Measurements from ENCODE around the gene RPS2. TPM values are rescaled to one million over a fixed set of nuclear protein-coding genes. Genes with fewer than 3 reads are reported as not detected.
"Not testable (repeated sequence)": the region's sequence is repeated elsewhere in the genome, so short reads cannot be mapped to it uniquely, and the experiment has no call there.

The RPS2 gene
- polyA plus RNA-seq, 1 donor, result 3,022 TPM

- whole genome bisulfite sequencing (ENCODE audit: insufficient coverage, low lambda C conversion rate), result no CpG with 5 or more reads among the region's 44 CpGs
- peaks cover 32% of the 10 kb centered on the region for H3K4me1 ChIP-seq (ENCODE audit: control insufficient read depth, insufficient read depth, low read length)
- H3K36me3 ChIP-seq (ENCODE audit: control insufficient read depth, insufficient read depth, low read length), result peaks cover 25% of the 10 kb centered on the region
- peak overlapping the region; percentile 87 for H3K4me3 ChIP-seq (ENCODE audit: low read length)
- H3K9me3 ChIP-seq (ENCODE audit: control insufficient read depth, low read depth, low read length), result no peaks in the 10 kb centered on the region
- peaks cover 2% of the 10 kb centered on the region for H3K27me3 ChIP-seq (ENCODE audit: control insufficient read depth, insufficient read depth, low read length)
- DNase-seq, result peak in 1 of 2 donors; percentile 43
- peak overlapping the region; percentile 61 for H3K27ac ChIP-seq (ENCODE audit: low read length)
Observed at GRCh38 chr16:1963806-1964505, 670 bp downstream of the RPS2 start.

- not testable (repeated sequence) for H3K27ac ChIP-seq (ENCODE audit: low read length); DNase-seq; H3K9me3 ChIP-seq (ENCODE audit: control insufficient read depth, low read depth, low read length); H3K27me3 ChIP-seq (ENCODE audit: control insufficient read depth, insufficient read depth, low read length)
- H3K36me3 ChIP-seq (ENCODE audit: control insufficient read depth, insufficient read depth, low read length), result peaks cover 25% of the 10 kb centered on the region
- H3K4me3 ChIP-seq (ENCODE audit: low read length), result peak overlapping the region; percentile 87
- no CpG with 5 or more reads among the region's 37 CpGs for WGBS (ENCODE audit: insufficient coverage, low lambda C conversion rate)
- peaks cover 35% of the 10 kb centered on the region for H3K4me1 ChIP-seq (ENCODE audit: control insufficient read depth, insufficient read depth, low read length)
Observed at GRCh38 chr16:1962161-1963153, 2.2 kb downstream of the RPS2 start.

GRCh38 chr16:1961651-1962067, 3.0 kb downstream of the RPS2 start:
- peaks cover 6% of the 10 kb centered on the region for H3K27me3 ChIP-seq (ENCODE audit: control insufficient read depth, insufficient read depth, low read length)
- H3K9me3 ChIP-seq (ENCODE audit: control insufficient read depth, low read depth, low read length), result peaks cover 3% of the 10 kb centered on the region
- H3K4me3 ChIP-seq (ENCODE audit: low read length), result no peak overlapping the region
- no peak for DNase-seq
- no peak overlapping the region for H3K27ac ChIP-seq (ENCODE audit: low read length)
- peaks cover 35% of the 10 kb centered on the region for H3K4me1 ChIP-seq (ENCODE audit: control insufficient read depth, insufficient read depth, low read length)
- no CpG with 5 or more reads among the region's 6 CpGs for WGBS (ENCODE audit: insufficient coverage, low lambda C conversion rate)
- H3K36me3 ChIP-seq (ENCODE audit: control insufficient read depth, insufficient read depth, low read length), result peaks cover 25% of the 10 kb centered on the region

GRCh38 chr16:1960665-1961630, 3.7 kb downstream of the RPS2 start:
- peak overlapping the region; percentile 100 for H3K4me3 ChIP-seq (ENCODE audit: low read length)
- peaks cover 25% of the 10 kb centered on the region for H3K36me3 ChIP-seq (ENCODE audit: control insufficient read depth, insufficient read depth, low read length)
- no CpG with 5 or more reads among the region's 20 CpGs for WGBS (ENCODE audit: insufficient coverage, low lambda C conversion rate)
- H3K27ac ChIP-seq (ENCODE audit: low read length), result no peak overlapping the region
- H3K27me3 ChIP-seq (ENCODE audit: control insufficient read depth, insufficient read depth, low read length), result peaks cover 6% of the 10 kb centered on the region
- H3K9me3 ChIP-seq (ENCODE audit: control insufficient read depth, low read depth, low read length), result peaks cover 3% of the 10 kb centered on the region
- peaks cover 33% of the 10 kb centered on the region for H3K4me1 ChIP-seq (ENCODE audit: control insufficient read depth, insufficient read depth, low read length)
- DNase-seq, result no peak

- no CpG with 5 or more reads among the region's 79 CpGs for WGBS (ENCODE audit: insufficient coverage, low lambda C conversion rate)
- Histone ChIP-seq H3K27ac (ENCODE audit: low read length) (peak within 1 kb of the TSS; percentile 64), H3K4me1 (ENCODE audit: control insufficient read depth, insufficient read depth, low read length) (peaks cover 28% of the 10 kb centered on the region), H3K9me3 (ENCODE audit: control insufficient read depth, low read depth, low read length) (peaks cover 3% of the 10 kb centered on the region), H3K36me3 (ENCODE audit: control insufficient read depth, insufficient read depth, low read length) (peaks cover 25% of the 10 kb centered on the region), H3K27me3 (ENCODE audit: control insufficient read depth, insufficient read depth, low read length) (peaks cover 6% of the 10 kb centered on the region), H3K4me3 (ENCODE audit: low read length) (peak within 1 kb of the TSS; percentile 100)
- DNase-seq, result peak; percentile 89 to 92
Observed at GRCh38 chr16:1959269-1960039, 5.2 kb downstream of the RPS2 start, which contains the start of gene NDUFB10. TSS of gene NDUFB10 (plus strand) at chr16:1959538. CDS start at chr16:1959625, 87 bp downstream.

GRCh38 chr16:1958715-1959268, 5.8 kb downstream of the RPS2 start:
- DNase-seq, result no peak
- no peak overlapping the region for H3K27ac ChIP-seq (ENCODE audit: low read length)
- H3K9me3 ChIP-seq (ENCODE audit: control insufficient read depth, low read depth, low read length), result peaks cover 3% of the 10 kb centered on the region
- 17% methylated on average over 3 of the region's 14 CpGs for WGBS (ENCODE audit: insufficient coverage, low lambda C conversion rate)
- peaks cover 28% of the 10 kb centered on the region for H3K4me1 ChIP-seq (ENCODE audit: control insufficient read depth, insufficient read depth, low read length)
- H3K36me3 ChIP-seq (ENCODE audit: control insufficient read depth, insufficient read depth, low read length), result peaks cover 25% of the 10 kb centered on the region
- H3K4me3 ChIP-seq (ENCODE audit: low read length), result no peak overlapping the region
- peaks cover 6% of the 10 kb centered on the region for H3K27me3 ChIP-seq (ENCODE audit: control insufficient read depth, insufficient read depth, low read length)

GRCh38 chr16:1958143-1958491, 6.5 kb downstream of the RPS2 start:
- no CpG with 5 or more reads among the region's 30 CpGs for WGBS (ENCODE audit: insufficient coverage, low lambda C conversion rate)
- peaks cover 28% of the 10 kb centered on the region for H3K4me1 ChIP-seq (ENCODE audit: control insufficient read depth, insufficient read depth, low read length)
- not testable (repeated sequence) for DNase-seq

GRCh38 chr16:1957434-1958142, 7.0 kb downstream of the RPS2 start:
- H3K27ac ChIP-seq (ENCODE audit: low read length); H3K27me3 ChIP-seq (ENCODE audit: control insufficient read depth, insufficient read depth, low read length); H3K4me3 ChIP-seq (ENCODE audit: low read length); H3K9me3 ChIP-seq (ENCODE audit: control insufficient read depth, low read depth, low read length); DNase-seq: not testable (repeated sequence)
- WGBS (ENCODE audit: insufficient coverage, low lambda C conversion rate), result no CpG with 5 or more reads among the region's 22 CpGs
- peaks cover 19% of the 10 kb centered on the region for H3K36me3 ChIP-seq (ENCODE audit: control insufficient read depth, insufficient read depth, low read length)
- peaks cover 23% of the 10 kb centered on the region for H3K4me1 ChIP-seq (ENCODE audit: control insufficient read depth, insufficient read depth, low read length)

More at GRCh38 chr16:1958143-1958491, 6.5 kb downstream of the RPS2 start:
- not testable (repeated sequence) for H3K9me3 ChIP-seq (ENCODE audit: control insufficient read depth, low read depth, low read length); H3K4me3 ChIP-seq (ENCODE audit: low read length); H3K27me3 ChIP-seq (ENCODE audit: control insufficient read depth, insufficient read depth, low read length); H3K27ac ChIP-seq (ENCODE audit: low read length)
- H3K36me3 ChIP-seq (ENCODE audit: control insufficient read depth, insufficient read depth, low read length), result peaks cover 24% of the 10 kb centered on the region

- H3K27ac ChIP-seq (ENCODE audit: low read length), result no peak overlapping the region
Observed at GRCh38 chr16:1953734-1954133, 10.9 kb downstream of the RPS2 start.

More at GRCh38 chr16:1953734-1954133, 10.9 kb downstream of the RPS2 start:
- H3K4me3 ChIP-seq (ENCODE audit: low read length), result no peak overlapping the region
- peaks cover 1% of the 10 kb centered on the region for H3K4me1 ChIP-seq (ENCODE audit: control insufficient read depth, insufficient read depth, low read length)
- H3K27me3 ChIP-seq (ENCODE audit: control insufficient read depth, insufficient read depth, low read length), result peaks cover 2% of the 10 kb centered on the region
- H3K36me3 ChIP-seq (ENCODE audit: control insufficient read depth, insufficient read depth, low read length), result no peaks in the 10 kb centered on the region
- peaks cover 3% of the 10 kb centered on the region for H3K9me3 ChIP-seq (ENCODE audit: control insufficient read depth, low read depth, low read length)
- no CpG with 5 or more reads among the region's 22 CpGs for WGBS (ENCODE audit: insufficient coverage, low lambda C conversion rate)
- DNase-seq, result no peak
